Measurements from ENCODE around the gene XAF1.
"Not testable (repeated sequence)": the region's sequence is repeated elsewhere in the genome, so short reads cannot be mapped to it uniquely, and the experiment has no call there.

XAF1 gene

DNA sequence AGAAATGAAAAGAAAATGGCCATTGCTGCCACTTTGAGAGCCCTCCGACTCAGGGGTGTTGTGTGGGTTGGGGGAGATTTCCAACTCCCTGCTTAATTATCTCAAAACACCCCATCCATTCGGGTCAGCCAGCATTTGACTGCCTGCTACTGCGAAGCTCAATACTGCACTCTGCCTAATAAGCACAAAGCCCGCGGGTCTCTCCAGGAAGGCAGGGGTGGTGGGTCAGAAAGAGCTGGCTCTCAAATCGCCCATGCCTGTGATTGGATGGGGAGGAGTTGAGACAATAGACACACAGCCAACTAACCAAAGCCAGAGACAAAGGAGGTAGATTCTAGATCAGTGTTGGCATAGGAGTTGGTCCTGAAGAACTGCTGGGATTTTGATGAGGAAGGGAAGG lies 2.3 kb upstream of the XAF1 start:
- DNase-seq (ENCODE audit: low read depth in 2 of 2): no peak

DNA sequence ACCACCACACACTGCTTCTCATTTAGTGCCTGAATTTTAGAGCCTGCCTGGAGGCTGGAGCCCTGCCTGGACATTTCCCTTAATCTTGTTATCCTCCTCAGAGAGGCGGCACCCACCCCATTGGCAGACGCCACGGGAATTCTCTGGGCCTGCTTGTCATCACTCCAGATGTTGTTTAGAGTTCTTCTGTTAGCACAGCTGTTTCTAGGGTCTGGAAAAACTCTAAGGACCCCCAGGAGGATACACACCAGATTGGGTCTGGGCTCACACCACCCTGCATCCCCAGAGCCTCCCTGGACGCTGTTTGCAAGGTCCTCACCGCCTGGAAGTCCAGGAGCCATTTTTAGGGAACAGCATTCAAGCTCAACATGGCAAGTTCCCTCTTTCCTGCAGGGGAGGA lies 565 bp upstream of the XAF1 start:
- no peak for DNase-seq (ENCODE audit: low read depth in 2 of 2)

DNA sequence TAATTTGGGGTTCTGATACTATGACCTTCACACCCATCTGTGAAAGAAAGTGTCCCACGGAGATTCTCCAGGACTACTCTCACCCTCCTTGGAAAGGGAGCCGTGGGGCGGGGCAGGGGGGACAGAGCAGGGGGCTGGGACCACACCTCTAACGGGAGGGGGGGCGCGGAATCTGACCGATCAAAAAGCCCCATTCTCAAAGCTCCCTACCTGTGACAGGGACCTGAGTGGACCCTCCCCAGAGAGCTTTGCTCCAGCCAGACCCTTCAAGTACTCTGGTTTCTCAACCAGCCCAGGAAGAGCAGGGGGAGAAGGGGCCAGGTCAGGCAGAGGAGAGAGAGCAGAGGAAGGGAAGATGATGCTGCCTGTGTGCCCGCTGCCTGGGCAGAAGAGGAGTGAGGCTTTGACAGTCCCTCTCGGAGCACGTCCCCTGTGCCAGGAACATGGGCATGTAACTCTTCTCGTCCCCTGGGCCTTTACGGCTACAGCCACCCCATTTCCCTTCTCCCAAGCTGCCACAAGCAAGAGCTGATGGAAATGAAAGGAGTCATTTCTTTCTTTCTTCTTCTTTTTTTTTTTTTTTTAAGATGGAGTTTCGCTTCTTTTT lies 682 bp downstream of the XAF1 start:
- no peak for DNase-seq (ENCODE audit: low read depth in 2 of 2)

DNA sequence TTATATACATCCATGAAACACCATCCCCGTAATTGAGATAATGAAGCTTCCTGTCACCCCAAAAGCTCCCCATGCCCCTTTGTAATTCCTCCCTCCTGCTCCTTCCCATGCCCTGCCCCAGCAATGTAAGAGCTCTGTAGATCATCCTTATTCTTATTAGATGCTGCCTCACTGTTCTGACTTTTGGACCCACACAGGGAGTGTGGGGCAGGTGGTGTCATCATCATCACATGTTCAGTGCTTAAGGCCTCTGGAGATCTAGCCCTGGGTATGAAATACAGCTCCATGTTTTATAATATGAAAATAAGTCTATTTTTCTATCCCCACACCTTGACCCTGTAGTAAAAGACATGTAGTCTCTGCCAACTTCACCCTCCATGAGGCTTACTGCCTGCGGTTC lies 1.9 kb downstream of the XAF1 start:
- DNase-seq (ENCODE audit: low read depth in 2 of 2): no peak

DNA sequence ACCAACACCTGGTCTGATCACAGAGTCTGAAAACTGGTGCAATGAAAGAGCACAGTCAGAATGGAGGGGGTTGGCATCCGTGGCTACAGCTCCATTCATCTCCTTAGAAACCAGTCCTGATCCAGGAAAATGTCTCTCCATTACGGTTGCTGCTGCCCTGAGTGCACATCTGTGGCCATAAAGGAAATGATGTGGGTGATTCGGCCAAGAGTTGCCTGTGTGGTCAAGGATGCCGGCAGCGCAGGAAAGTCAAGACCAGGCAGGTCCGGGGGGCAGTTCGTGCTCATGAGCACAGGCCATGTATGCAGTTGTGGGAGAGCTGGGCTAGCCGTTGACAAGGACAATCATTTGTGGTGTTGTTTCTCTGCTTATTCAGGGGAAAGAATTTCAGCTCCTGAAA lies 5.9 kb downstream of the XAF1 start:
- DNase-seq (ENCODE audit: low read depth in 2 of 2): no peak

DNA sequence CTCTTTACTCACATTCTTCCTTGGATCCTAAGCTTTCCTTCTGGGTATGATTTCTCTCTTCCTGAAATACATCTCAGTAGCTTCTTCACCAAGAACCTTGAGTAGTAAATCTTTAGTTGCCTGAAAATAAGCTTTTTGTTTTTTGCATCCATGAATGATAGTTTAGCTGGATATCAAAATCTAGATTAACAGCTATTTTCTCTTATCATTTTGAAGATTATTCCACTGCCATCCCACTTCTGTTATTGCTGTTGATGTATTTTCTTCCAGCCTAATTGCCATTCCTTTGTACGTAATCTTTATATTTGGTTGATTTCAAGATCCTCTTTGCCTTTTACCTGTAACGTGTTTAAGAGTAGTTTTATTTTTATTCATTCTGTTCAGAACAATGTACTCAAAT lies 12.6 kb downstream of the XAF1 start:
- no peak for DNase-seq (ENCODE audit: low read depth in 2 of 2)

DNA sequence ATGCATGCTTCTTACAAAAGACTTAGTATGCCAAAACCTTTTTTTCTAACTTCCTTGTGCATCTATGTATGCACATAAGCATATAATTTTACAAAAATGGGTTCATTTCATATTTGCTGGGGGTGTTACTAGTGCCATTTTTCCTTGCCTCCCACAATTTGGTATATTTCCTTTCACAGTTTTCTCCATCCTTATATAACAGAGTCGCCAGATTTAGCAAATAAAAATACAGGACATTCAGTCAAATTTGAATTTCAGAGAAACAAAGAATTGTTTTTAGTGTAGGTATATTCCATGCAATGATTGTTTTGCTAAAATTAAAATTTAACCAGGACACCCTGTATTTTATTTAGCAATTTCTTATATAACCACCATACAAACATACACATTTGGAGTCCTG lies 16.2 kb downstream of the XAF1 start:
- no peak for DNase-seq (ENCODE audit: low read depth in 2 of 2)

DNA sequence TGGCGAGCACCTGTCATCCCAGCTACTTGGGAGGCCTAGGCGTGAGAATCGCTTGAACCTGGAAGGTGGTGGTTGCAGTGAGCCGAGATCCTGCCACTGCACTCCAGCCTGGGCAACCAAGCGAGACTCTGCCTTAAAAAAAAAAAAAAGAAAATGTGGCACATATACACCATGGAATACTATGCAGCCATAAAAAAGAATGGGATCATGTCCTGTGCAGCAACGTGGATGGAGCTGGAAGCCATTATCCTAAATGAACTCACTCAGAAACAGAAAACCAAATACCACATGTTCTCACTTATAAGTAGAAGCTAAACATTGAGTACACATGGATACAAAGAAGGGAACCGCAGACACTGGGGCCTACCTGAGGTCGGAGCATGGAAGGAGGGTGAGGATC lies 19.1 kb downstream of the XAF1 start:
- DNase-seq (ENCODE audit: low read depth in 2 of 2): not testable (repeated sequence)

DNA sequence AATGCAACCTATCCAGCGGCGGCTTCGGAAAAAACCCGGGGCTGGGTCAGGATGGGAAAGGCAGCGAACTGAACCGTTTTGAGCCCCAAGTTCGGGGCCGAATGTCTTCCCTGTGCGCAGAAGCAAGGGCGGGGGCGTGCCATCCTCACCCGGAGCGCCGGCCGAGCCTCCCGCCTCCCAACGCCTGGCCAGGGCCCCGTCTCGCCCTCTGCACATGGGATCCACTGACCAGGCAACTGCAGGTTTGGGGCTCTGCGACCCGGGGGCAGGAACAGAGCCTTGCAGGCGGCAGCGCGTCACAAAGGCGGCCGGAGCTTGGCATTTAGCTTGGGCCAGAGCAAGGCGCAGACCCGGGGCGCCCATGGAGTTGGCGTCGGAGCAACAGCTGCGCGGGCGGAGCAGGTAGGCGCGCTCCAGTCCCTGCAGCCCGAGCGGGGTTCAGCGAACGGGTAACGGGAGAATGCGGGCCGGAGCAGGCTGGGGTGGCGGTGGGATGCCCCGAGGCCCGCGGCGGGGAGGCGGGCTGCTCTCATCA lies 20.1 kb downstream of the XAF1 start, which contains the start of gene FBXO39:
Gene FBXO39 (plus strand): TSS at position 345 of the 535 bp plus-strand sequence. CDS start 3,654 bp downstream, outside the sequence.
- DNase-seq (ENCODE audit: low read depth in 2 of 2): no peak

DNA sequence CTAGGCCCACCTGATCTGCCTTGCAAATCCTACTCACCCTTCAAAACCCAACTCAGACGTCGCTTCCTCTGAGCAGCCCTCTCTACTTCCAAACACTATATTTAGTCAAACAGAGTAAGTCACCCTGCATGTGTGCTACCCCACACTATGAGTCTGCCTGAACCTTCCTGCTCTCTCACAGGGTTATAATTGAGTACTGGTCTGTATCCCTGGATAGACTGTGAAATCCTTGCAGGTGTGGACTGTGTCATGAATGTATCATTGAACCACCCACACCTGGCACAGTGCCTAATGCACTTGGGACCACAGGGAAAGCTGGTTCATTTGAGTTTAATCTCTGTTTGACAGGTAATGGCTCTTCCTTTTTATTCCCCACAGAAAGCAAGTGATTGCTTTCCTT lies 23.6 kb downstream of the XAF1 start:
- DNase-seq (ENCODE audit: low read depth in 2 of 2): no peak

DNA sequence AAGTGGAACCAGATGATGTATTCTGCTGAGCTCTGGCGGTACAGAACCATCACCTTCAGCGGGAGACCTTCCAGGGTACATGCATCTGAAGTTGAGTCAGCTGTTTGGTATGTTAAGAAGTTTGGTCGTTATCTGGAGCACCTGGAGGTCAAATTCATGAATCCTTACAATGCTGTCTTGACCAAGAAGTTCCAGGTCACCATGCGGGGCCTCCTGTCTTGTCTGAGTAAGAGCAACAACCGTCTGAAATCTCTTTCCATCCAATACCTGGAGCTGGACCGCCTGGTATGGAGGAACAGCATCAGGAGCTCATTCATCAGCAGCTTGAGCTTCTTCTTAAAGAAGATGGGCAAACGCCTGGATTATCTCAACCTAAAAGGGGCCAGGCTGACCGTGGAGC lies 24.2 kb downstream of the XAF1 start:
- DNase-seq (ENCODE audit: low read depth in 2 of 2): no peak

DNA sequence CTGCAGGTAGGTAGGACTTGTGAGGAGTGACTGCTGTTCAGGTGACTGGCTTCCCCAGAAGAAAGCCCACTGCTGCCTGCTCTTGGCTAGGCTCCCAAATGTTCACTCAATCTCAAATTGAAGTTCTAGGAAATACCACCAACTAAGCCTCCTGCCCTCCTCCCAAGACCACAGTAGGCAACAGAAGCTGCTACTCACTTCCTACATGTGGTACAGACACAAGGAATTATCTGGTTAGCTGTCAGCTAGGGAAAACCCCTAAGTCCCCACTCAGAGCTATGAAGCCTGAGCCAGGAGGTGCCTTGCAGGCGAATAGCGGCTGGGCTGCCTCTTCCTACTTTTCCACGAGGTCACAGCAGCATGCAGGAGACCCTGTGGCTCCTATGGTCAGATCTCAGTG lies 25.0 kb downstream of the XAF1 start:
- no peak for DNase-seq (ENCODE audit: low read depth in 2 of 2)

DNA sequence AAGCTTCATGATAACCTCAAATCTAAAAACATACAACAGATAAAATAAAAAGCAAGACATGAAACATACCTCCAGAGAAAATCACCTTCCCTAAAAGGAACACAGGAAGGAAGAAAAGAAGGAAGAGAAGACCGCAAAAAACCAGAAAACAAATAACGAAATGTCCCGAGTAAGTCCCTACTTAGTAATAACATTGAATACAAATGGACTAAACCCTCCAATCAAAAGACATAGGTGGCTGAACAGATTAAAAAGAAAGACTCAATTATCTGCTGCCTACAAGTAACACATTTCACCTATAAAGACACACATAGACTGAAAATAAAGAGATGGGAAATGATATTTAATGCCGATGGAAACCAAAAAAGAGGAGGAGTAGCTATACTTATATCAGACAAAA lies 26.4 kb downstream of the XAF1 start:
- DNase-seq (ENCODE audit: low read depth in 2 of 2): no peak

DNA sequence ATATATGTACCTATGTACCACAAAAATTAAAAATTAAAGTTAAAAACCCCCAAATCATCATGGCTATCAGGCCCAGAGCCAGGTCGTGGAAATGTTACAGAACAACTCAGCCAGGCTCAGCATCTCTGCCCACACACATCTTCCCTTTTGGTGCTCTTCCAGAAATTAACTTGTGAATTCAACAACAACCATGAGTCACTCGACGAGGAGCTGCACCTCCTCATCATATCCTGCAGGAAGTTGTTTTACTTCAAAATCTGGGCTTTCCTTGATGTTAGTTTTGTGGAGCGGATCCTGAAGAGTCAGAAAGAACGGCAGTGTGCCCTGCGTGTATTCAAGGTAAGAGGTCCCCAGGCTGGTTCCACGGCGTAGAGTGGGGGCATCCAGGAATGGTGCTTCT lies 30.8 kb downstream of the XAF1 start:
- no peak for DNase-seq (ENCODE audit: low read depth in 2 of 2)

DNA sequence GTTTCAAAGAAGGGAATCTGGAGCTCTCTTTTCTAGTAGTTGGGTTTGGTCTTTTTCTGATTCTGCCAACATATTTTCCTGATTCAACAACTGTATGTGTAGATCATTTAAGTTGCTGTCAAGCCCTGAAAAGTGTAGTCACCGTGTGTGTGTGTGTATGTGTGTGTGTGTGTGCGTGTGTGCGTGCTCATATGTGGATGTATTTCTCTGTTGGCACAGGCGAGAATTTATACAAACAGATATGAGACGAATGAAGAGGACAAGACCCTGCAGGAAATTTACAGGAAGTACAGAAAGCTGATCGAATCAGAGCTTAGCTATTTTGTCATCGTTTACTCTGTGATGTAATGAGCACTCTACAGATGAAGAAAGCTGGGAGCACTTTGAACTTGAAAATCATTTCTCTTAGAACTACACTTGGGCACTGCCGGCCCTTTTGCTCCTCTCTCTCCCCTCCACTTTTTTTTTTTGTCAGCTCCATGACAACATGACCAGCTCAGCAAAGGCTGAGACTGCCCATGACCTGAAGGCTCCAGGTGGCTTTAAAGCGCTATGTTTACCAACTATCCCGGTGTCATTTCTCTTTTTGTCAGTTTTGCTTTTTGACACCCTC lies 31.3 kb downstream of the XAF1 start:
- no peak for DNase-seq (ENCODE audit: low read depth in 2 of 2)

DNA sequence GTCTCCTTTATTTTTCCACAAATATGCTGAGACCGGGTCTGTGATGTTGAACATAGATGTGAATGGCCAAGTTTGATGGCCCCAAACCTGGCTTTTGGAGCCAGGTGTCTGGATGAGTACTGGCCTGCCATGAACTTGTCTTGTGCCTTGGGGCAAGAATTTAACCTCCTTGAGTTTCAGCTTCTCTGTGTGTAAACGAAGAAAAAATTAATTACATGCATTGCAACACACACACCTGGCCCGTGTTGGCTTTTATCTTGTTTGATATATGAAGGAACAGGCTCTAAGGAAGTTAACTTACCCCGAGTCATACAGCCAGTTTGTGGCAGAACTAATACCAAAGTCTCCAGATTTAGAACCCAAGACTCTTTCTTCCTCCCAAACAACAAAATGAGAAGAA lies 33.3 kb downstream of the XAF1 start:
- DNase-seq (ENCODE audit: low read depth in 2 of 2): no peak

DNA sequence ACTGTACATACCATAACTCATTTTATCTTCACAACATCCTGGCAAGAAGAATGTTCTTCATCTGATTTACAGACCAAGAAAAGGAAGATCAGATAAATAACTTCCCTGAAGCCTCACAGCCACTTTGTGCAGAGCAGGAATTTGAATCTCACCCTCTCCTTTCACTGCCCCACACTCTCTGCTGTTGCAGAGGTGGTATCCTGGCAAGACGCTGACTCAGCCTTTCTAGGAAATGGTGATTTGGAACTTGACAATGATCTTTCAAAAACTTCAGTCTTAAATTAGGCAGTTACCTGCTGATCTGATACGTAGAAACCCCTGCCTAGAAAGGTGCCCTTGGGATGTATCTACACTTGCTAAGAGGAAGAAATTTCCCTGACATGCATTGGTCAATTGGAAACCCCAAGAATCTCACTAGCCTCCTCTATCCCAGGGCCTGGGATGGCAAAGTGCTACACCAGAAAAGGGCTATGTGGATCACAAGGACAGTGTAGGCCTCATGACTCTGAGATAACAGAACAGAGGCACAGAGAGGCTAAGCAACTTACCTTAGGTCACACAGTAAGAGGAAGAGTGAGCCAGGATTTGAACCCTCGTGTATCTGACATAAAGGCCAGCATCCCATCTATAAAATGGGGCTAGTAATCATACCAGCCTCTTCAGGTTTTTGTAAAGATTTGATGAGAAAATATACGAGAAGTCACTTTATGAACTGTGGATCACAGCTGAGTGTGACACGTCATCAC lies 38.1 kb downstream of the XAF1 start:
- no peak for DNase-seq (ENCODE audit: low read depth in 2 of 2)

DNA sequence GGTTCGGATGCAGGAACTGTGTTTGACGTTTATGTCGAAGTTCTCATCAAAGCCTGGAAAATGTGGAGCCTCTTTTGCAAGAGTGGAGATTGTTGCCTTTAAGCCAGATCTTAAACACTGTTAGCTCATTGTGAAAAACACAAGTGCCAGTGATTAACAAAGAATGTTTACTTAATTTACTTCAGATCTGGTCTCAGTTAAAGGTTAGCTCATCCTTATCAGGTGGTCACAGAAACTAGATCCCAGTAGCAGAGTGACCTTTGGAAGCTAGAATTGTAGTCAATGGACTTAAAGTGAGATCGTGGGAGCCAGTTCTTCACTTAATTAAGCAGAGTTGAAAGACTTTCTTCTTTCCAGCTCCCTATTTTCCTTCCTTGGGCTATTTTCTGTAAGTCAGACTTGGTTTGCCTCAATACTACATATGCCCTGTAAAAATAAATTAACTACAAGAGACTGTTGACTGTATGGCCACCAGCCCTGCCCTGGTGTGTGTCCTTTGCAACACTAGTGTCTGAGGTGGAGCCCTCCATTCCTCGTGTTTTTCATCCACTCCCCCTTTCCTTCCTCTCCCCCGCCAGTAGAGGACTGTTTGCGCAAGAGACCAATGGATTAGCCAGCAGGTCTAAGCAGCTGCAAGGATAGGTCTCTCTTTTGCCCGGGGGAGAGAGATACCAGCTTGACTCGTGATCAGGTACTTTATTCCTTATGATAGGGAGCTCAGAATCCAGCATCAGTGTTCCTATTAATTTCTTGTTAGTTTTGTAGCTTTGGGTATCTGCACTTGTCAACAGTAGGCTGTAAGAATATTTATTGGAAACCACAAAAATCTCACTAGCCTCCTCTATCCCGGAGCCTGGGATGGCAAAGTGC lies 40.4 kb downstream of the XAF1 start:
- no peak for DNase-seq (ENCODE audit: low read depth in 2 of 2)

DNA sequence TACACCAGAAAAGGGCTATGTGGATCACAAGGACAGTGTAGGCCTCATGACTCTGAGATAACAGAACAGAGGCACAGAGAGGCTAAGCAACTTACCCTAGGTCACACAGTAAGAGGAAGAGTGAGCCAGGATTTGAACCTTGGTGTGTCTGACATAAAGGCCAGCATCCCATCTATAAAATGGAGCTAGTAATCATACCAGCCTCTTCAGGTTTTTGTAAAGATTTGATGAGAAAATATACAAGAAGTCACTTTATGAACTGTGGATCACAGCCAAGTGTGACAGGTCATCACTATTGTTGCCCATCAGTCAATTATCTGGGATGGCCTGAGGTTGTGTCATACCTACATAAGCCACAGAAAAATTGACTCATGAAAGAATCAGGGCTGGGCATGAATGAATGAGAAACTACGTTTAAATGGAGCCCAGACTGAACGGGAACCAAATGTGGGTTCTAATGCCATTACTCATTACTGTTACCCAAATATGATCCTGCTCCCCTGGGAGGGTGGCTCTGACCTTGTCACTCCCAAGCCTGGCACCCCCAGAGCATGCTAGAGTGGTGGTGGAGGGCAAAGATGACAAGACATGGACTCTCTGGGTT lies 41.1 kb downstream of the XAF1 start:
- DNase-seq (ENCODE audit: low read depth in 2 of 2): no peak

DNA sequence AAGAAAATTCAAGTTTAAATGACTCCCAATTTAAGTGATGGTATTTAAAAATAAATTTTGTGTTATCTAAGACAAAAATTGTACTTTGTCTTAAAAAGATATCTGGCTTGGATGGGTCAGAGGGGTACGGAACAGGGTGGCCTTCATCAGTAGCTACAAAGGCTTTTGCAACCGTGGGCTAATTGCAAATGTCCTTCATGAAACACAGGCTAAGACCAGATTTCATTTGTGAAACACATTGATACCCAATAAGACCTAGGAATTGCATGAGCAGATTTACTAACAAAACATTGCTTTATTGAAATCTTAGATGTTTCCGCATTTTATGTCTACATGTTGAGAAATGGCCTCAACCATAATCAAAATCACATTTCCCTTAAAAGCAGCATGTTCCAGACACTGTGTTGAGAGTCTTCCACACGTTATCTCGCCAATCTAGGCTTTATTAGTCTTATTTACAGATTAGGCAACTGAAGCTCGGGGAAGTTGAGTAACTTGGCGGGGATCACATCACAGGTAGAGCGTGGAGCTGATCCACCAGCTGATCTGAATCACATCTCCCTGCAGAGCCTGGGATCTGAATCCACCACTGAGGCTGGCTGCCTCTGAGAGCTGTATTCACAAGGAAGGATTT lies 42.0 kb downstream of the XAF1 start:
- DNase-seq (ENCODE audit: low read depth in 2 of 2): no peak

DNA sequence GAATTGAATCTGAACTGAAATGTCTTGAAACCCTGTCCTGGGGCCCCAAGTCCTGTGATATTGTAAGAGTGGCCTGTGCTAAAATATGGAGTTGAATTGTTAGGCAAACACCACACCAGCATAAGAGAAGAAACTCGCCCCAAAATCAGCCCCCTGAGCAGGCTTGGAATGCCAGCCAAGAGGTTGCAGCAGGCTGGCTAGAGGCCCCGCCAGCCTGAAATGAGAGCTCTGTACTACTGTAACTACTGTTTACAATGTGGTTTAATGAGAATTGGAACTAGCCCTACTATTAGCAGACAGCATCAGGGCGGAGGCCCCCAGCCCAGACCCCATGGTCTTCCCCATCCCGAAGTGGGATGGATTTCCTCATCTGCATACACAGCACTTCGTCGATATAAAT lies 43.9 kb downstream of the XAF1 start:
- DNase-seq (ENCODE audit: low read depth in 2 of 2): no peak

All from activated CD4-positive, alpha-beta T cell treated with anti-CD3 and anti-CD28 coated beads for 24 hours (primary cell).